GM12874 (cell line): ENCODE measurements around the gene COL23A1.

Experiments
- TF ChIP-seq, protein P1 (sequence below): IDR thresholded peaks from 2 replicates; pipeline ENCODE4 v1.5.1; 2011; ENCODE audit warnings: low read depth, mild to moderate bottlenecking, control low read depth, low read length, moderate library complexity; ENCODE audit not compliant: insufficient read depth

Gene COL23A1

DNA sequence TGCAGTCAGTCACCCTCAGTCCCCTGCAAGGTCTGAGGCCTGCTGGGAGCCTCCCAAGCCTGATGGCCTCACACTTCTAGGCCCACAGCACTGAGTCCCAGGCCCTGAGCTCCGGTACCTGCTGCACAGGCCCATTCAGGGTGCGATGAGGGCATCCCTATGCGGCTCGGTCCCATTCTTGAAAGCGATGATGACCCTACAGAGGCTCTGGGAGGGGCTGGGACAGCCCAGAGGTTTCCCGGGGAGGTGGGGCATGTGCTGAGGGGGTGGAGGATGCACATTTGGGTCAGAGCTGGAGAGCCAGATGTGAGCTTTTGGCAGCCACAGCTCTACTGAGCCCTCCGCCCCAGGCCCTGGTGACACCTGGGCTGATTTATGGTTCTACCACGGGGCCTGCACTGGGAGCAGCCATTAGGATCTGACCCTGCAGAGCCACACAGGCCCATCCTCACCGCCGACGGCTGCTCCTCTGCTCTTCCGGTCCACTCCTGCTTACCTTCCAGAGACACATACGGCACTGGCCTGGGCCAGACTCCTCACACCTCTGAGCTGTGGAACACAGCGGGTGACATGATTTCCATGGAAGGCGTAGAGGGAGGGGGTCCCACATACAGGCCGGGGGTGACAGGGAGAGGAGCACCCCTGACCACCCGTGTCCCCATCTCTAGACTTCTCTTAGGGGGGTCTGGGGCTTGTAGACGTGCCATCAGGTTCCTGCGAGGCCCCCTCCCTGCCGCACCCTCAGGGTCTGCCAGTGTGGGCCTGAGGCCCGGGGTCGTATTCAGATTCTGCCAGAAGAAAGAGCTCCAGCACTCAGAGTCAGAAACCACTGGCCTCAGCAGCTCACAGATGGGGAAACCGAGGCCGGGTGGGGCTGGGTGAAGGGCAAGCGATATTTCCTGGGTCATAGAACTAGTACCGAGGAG is 53.4 kb downstream of the COL23A1 start:
- TF ChIP-seq, protein P1, sequence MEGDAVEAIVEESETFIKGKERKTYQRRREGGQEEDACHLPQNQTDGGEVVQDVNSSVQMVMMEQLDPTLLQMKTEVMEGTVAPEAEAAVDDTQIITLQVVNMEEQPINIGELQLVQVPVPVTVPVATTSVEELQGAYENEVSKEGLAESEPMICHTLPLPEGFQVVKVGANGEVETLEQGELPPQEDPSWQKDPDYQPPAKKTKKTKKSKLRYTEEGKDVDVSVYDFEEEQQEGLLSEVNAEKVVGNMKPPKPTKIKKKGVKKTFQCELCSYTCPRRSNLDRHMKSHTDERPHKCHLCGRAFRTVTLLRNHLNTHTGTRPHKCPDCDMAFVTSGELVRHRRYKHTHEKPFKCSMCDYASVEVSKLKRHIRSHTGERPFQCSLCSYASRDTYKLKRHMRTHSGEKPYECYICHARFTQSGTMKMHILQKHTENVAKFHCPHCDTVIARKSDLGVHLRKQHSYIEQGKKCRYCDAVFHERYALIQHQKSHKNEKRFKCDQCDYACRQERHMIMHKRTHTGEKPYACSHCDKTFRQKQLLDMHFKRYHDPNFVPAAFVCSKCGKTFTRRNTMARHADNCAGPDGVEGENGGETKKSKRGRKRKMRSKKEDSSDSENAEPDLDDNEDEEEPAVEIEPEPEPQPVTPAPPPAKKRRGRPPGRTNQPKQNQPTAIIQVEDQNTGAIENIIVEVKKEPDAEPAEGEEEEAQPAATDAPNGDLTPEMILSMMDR: no peak

DNA sequence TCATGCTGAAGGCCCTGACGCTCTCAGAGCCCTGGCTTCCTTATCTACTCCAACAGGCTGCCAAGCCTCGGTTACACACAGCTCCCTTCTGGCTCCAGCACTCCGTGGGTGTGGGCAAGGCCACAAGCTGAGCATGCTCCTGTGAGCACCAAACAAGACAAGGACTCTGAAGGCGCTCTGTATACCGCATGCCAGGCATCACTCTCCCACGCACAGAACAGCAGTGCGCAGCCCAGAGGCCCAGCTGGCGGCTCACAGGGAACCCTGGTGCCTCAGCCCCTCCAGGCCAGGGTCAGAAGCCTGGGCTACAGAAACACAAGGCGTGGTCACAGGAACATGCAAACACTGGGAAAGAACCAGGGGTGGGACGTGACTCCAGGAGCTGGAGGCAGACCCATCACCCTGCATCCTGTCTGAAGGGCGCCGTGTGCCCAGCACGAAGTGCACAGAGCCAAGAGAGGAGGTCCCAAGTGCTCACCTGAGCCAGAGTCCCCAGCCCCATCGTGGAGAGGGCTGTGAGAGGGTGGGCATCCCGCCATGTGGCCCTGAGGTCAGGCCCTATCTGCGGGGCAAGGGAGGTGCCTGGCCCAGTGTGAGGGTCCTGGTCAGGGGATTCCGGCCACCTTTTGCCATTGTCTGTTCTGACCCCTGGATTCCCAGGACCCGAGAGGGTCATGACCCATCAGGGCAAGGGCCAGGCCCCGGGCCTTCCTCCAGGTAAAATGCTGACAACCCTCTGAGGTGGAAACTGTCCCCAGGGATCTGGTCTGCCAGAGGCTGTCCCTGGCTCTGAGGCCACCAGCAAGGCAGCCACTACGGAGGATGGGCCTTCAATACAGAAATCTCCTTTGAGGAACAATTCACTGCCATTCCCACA is 54.7 kb downstream of the COL23A1 start:
- TF ChIP-seq, protein P1: no peak

DNA sequence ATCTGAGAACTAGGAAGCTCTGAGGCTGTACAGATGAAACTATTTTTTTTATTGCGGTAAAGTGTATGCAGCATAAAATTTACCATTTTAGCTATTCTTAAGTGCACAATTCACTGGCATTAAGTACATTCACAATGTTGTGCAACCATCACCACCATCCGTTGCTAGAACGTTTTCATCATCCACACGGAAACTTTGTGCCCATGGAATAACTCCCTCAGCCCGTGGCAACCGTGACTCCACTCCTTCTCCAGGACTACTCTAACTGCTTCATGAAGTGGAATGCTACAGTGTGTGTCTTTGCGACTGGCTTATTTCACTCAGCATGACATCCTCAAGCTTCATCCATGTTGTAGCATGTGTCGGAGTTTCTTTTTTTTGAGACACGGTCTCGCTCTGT is 57.1 kb downstream of the COL23A1 start:
- TF ChIP-seq, protein P1: no peak

DNA sequence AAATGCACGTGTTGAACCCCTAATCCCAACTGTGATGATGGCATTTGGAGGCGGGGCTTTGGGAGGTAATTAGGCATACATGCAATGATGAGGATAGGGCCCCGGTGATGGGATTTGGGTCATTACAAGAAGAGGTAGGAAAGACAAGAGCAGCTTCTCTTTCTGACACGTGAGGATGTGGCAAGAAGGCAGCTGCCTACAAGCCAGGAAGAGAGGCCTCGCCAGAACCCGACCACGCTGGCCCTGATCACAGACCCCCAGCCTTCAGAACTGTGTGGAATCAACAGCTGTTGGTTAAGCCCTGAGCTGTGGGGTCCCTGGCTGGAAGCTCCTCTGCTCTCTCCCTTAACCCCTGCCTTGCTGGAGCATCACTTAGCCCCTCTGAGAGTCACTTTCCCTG is 57.5 kb downstream of the COL23A1 start:
- TF ChIP-seq, protein P1: no peak

DNA sequence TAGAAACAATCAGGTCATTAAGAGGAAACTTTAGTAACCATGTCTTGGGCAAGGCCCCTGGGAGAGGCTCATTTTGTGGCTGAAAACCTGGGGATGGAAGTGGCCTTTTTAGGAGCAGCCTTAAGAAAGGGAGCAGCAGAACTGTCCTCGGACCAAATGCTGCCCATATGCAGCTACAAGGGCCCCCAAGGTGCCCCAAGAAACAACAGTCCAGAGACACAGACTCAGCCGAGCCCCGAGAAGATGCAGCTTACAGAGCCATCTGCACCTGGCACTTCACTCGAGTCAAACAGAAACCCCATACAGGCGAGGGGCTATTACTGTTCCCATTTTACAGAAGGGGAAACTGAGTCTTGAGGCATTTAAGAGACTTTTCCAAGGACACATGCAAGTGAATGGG is 58.0 kb downstream of the COL23A1 start:
- TF ChIP-seq, protein P1: no peak

DNA sequence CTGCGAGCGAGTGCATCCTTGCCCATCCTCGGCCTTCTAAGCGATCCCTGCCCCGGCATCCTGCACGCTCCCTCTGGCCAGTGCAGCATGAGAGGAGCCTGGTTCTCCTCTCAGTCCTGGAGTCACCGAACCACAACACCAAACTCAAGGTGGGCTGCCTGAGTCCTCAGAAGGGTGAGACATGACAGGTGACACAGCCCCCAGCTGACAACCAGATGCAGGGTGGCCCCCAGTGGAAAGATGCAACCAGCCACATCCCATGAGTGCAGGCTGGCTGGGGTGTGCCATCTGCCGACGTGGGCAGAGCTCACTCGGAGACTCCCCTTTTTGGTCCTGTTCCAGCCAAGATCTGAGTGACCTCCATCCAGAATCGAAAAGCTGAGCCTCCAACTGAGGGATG is 58.4 kb downstream of the COL23A1 start:
- TF ChIP-seq, protein P1: no peak

DNA sequence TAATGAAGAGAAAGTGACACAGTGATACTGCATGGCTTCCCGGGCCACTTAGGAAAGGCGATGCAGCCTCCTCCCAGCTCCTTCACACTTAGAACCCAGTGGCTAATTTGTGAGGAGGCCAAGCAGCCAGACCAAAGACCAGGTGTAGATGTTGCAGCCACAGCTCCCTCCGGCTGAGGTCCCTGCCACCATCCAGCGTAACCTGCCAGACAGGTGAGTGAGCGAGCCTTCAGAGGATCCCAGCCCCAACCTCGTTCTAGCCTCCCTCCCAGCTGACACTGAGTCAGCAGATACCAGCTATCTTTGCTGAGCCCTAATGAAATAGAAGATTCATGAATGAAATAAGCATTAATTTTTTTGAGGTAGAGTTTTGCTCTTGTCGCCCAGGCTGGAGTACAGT is 59.7 kb downstream of the COL23A1 start:
- TF ChIP-seq, protein P1: no peak
